Activated CD8-positive, alpha-beta memory T cell treated with anti-CD3 and anti-CD28 coated beads, Interleukin-2, amount 10 ng/mL, durations not matched to agents 7 days and 5 days (primary cell): ENCODE measurements around the gene SAXO1. TPM values are rescaled to one million over a fixed set of nuclear protein-coding genes. Genes with fewer than 3 reads are reported as not detected.

Experiments used
- ATAC-seq: fragments of 150-1000 bp; cut with Tn5 transposase; one replicate; pipeline ENCODE4 v1.10.0; 2021; ENCODE audit warnings: moderate library complexity
- CTCF ChIA-PET: fragments of 350-600 bp; sonication (Branson Sonifier 250); formaldehyde crosslinking; loops from one replicate; lab custom pipeline; 2021; ENCODE audit warnings: antibody characterized with exemption; lab: Charles Lee
- DNase-seq: peaks from one replicate; pipeline ENCODE4 v3.0.0-alpha.2; 2020
- H3K27ac Mint-ChIP-seq: one replicate; pipeline ENCODE4 v1.8.0; 2021; ENCODE audit warnings: mild to moderate bottlenecking, mixed read lengths
- H3K27me3 Mint-ChIP-seq: one replicate; pipeline ENCODE4 v1.8.0; 2021; ENCODE audit warnings: mixed read lengths
- H3K36me3 Mint-ChIP-seq: one replicate; pipeline ENCODE4 v1.8.0; 2021; ENCODE audit warnings: mild to moderate bottlenecking, mixed read lengths
- H3K4me1 Mint-ChIP-seq: one replicate; pipeline ENCODE4 v1.8.0; 2021; ENCODE audit warnings: mixed read lengths
- H3K4me3 Mint-ChIP-seq: one replicate; pipeline ENCODE4 v1.8.0; 2021; ENCODE audit warnings: mild to moderate bottlenecking, moderate library complexity, mixed read lengths
- H3K9me3 Mint-ChIP-seq: one replicate; pipeline ENCODE4 v1.8.0; 2022; ENCODE audit warnings: low read depth, mixed read lengths
- total RNA-seq, 2 experiments: library from RNA; stranded (reverse); gene quantifications; one replicate each; pipeline ENCODE4 v1.2.3, GENCODE V29; 2021

Gene SAXO1
- total RNA-seq, 2 experiments from 2014 or later, result 0.12 TPM; not detected in 1

DNA sequence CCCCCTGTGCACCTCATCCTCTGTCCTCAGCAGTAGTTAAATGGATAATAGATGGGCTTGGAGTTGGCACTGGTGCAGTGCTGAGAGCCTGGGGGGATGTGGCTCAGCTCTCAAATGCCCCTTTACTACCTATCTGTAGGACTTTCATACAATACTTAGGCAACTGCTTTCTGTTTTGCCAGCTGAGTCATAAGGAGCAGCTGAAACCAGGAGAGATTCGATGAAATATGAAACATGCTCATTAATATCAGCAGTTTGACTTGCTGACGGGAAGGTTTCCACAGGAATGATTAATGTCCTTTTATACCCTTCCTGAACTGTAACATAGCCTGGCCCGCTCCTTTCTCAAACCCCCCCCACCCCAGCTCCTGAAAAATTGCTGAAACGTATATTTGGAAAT, 142.6 kb downstream of the SAXO1 start:
- CTCF ChIA-PET, result no interaction called here
- H3K36me3 Mint-ChIP-seq, result peaks cover 2% of the 10 kb centered on the region
- H3K27ac Mint-ChIP-seq, result no peak overlapping the region
- peaks cover under 1% of the 10 kb centered on the region for H3K9me3 Mint-ChIP-seq
- no peaks in the 10 kb centered on the region for H3K27me3 Mint-ChIP-seq
- peaks cover 3% of the 10 kb centered on the region for H3K4me1 Mint-ChIP-seq
- DNase-seq (no peak), ATAC-seq (no peak)
- H3K4me3 Mint-ChIP-seq, result no peak overlapping the region

GRCh38 chr9:18889550-18889949, 143.5 kb downstream of the SAXO1 start:
- DNase-seq (no peak), ATAC-seq (no peak)
- no peaks in the 10 kb centered on the region for H3K9me3 Mint-ChIP-seq
- no peak overlapping the region for H3K4me3 Mint-ChIP-seq
- H3K27me3 Mint-ChIP-seq, result peaks cover 4% of the 10 kb centered on the region
- CTCF ChIA-PET, result no interaction called here
- peaks cover 3% of the 10 kb centered on the region for H3K4me1 Mint-ChIP-seq
- no peak overlapping the region for H3K27ac Mint-ChIP-seq
- peaks cover under 1% of the 10 kb centered on the region for H3K36me3 Mint-ChIP-seq

DNA sequence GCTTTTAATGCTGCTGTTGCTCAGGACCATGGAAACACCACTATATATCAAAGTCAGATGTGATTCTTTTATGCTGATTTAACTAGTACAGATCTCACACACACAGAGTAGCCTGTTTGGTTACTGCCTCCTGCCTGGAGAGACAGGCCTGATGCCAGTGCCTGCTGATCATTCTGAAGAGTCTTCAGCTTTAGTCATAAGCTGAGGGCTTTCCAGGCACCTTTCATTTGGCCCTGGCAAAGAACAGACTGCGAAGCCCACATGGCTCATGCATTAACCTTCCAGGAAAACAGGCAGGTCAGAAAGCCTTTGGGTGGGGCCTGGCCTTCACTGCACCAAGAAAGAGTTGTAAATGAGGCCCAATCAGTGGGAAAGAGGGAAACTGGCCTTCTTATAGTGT, 144.7 kb downstream of the SAXO1 start:
- Mint-ChIP-seq H3K4me3 (no peak overlapping the region), H3K4me1 (peaks cover 3% of the 10 kb centered on the region), H3K9me3 (no peaks in the 10 kb centered on the region), H3K36me3 (no peaks in the 10 kb centered on the region), H3K27me3 (peaks cover 5% of the 10 kb centered on the region), H3K27ac (no peak overlapping the region)
- no peak for DNase-seq
- CTCF ChIA-PET, result no interaction called here
- no peak for ATAC-seq

DNA sequence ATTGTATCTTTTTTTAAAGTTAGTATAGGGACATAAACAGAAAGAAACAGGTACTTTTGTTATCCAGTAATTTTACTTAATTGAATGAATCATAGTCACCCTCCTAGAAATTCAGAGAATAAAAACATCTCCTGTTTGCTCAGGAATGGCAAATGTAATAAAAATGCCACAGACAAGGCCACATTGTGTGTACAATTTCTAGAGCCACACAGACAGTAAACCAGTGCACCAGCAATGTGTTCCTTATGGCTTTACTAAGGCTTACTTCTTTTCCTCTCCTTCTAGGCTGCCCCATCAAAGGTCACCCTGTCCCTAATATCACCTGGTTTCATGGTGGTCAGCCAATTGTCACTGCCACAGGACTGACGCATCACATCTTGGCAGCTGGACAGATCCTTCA, 145.5 kb downstream of the SAXO1 start:
- Mint-ChIP-seq H3K27me3 (peaks cover 5% of the 10 kb centered on the region), H3K36me3 (no peaks in the 10 kb centered on the region), H3K27ac (no peak overlapping the region), H3K4me1 (peaks cover 3% of the 10 kb centered on the region), H3K4me3 (no peak overlapping the region), H3K9me3 (no peaks in the 10 kb centered on the region)
- no peak for ATAC-seq
- CTCF ChIA-PET, result no interaction called here
- no peak for DNase-seq

DNA sequence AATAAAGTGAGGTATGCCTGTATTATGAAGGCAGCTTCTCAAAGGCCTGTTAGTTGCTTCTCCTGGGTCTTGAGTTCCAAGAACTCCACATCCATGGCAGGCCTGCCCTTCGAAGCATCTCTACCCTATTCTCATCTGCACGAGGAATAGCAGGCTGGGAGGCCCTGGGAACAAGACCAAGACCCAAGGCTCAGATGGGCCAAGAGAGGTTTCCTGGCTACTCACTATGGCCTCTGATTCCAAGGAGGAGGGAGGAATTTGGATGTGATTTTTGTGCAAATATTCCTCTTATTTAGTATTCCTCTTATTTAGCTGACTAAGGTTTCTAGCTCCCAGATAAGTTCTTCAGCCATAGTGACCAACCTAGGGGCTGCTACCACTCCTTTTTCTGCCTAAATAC, 151.3 kb downstream of the SAXO1 start:
- Mint-ChIP-seq H3K27me3 (peaks cover 10% of the 10 kb centered on the region), H3K36me3 (no peaks in the 10 kb centered on the region), H3K4me3 (no peak overlapping the region), H3K4me1 (no peaks in the 10 kb centered on the region), H3K9me3 (no peaks in the 10 kb centered on the region), H3K27ac (no peak overlapping the region)
- CTCF ChIA-PET, result interaction anchor here (1.3 kb wide), 1 partner anchor 12 kb away, joined by 3 read pairs; no protein-coding TSS in a partner anchor
- DNase-seq (no peak), ATAC-seq (no peak)

- CTCF ChIA-PET, result interaction anchor here (1.1 kb wide), 1 partner anchor 108 kb away, joined by 3 read pairs; no protein-coding TSS in a partner anchor
- H3K4me1 Mint-ChIP-seq, result peaks cover 3% of the 10 kb centered on the region
- no peaks in the 10 kb centered on the region for H3K36me3 Mint-ChIP-seq
- no peak for DNase-seq
- no peak for ATAC-seq
- no peak overlapping the region for H3K27ac Mint-ChIP-seq
- no peak overlapping the region for H3K4me3 Mint-ChIP-seq
- H3K9me3 Mint-ChIP-seq, result no peaks in the 10 kb centered on the region
- H3K27me3 Mint-ChIP-seq, result peaks cover 9% of the 10 kb centered on the region
Observed at GRCh38 chr9:18877984-18878383, 155.0 kb downstream of the SAXO1 start.

Other genes with a start within 250 kb of the SAXO1 start
- gene RRAGA, start 16.2 kb upstream of the SAXO1 start, total RNA-seq, result 10 to 100 TPM; 43.5 to 49.7 TPM
- 10 to 100 TPM; 30.7 to 32.7 TPM for gene HAUS6, start 69.7 kb upstream of the SAXO1 start, total RNA-seq
- 10 to 100 TPM; 48.3 to 53.2 TPM for gene PLIN2, start 94.3 kb upstream of the SAXO1 start, total RNA-seq
- gene DENND4C, start 197.5 kb upstream of the SAXO1 start, total RNA-seq, result 10 to 100 TPM; 28.8 to 38.6 TPM